Bronchial epithelial cell (primary cell): Measurements from ENCODE around the gene CMIP. TPM values are rescaled to one million over a fixed set of nuclear protein-coding genes. Genes with fewer than 3 reads are reported as not detected.

Source experiments
- DNase-seq: peaks from one replicate; pipeline ENCODE4 v3.0.0-alpha.2; 2010; ENCODE audit warnings: low read depth
- FAIRE-seq: peaks from 2 replicates; lab custom pipeline; 2011; peaks lifted over from hg19 to GRCh38; lab: Jason Lieb, UNC
- H3K27me3 ChIP-seq: 2 replicates; pipeline ENCODE4 v1.5.1; 2011; ENCODE audit warnings: low read length; ENCODE audit not compliant: control insufficient read depth, insufficient read depth
- H3K36me3 ChIP-seq: 2 replicates; pipeline ENCODE4 v1.5.1; 2011; ENCODE audit warnings: low read length; ENCODE audit not compliant: control insufficient read depth, insufficient read depth
- H3K4me3 ChIP-seq: 2 replicates; pipeline ENCODE4 v1.5.1; 2011; ENCODE audit warnings: mild to moderate bottlenecking, low read depth, low read length, control low read depth
- total RNA-seq: library from RNA; depleted of rRNA; stranded (reverse); fragments of >200 nt; gene quantifications from 2 replicates; pipeline ENCODE4 v1.2.1, GENCODE V29; 2014
- TF ChIP-seq, protein P1 (sequence below): IDR thresholded peaks from 2 replicates; pipeline ENCODE4 v1.5.1; 2011; ENCODE audit warnings: mild to moderate bottlenecking, moderate library complexity, low read length, control low read depth, inconsistent platforms; ENCODE audit not compliant: insufficient read depth, severe bottlenecking

The CMIP gene
- total RNA-seq, 1 donor from 2014 or later: 21.1 TPM

- H3K27me3 ChIP-seq: no peaks in the 10 kb centered on the region
- FAIRE-seq (no peak), DNase-seq (peak; percentile 79)
- TF ChIP-seq, protein P1, sequence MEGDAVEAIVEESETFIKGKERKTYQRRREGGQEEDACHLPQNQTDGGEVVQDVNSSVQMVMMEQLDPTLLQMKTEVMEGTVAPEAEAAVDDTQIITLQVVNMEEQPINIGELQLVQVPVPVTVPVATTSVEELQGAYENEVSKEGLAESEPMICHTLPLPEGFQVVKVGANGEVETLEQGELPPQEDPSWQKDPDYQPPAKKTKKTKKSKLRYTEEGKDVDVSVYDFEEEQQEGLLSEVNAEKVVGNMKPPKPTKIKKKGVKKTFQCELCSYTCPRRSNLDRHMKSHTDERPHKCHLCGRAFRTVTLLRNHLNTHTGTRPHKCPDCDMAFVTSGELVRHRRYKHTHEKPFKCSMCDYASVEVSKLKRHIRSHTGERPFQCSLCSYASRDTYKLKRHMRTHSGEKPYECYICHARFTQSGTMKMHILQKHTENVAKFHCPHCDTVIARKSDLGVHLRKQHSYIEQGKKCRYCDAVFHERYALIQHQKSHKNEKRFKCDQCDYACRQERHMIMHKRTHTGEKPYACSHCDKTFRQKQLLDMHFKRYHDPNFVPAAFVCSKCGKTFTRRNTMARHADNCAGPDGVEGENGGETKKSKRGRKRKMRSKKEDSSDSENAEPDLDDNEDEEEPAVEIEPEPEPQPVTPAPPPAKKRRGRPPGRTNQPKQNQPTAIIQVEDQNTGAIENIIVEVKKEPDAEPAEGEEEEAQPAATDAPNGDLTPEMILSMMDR: no peak
- H3K4me3 ChIP-seq: no peak overlapping the region
- peaks cover 2% of the 10 kb centered on the region for H3K36me3 ChIP-seq
These were observed 81.6 kb downstream of the CMIP start for GRCh38 chr16:81526199-81526598.

GRCh38 chr16:81526935-81527334, 82.3 kb downstream of the CMIP start:
- Histone ChIP-seq H3K27me3 (no peaks in the 10 kb centered on the region), H3K4me3 (no peak overlapping the region), H3K36me3 (peaks cover 2% of the 10 kb centered on the region)
- TF ChIP-seq, protein P1: no peak
- DNase-seq: peak; percentile 100
- FAIRE-seq: peak; percentile 47

GRCh38 chr16:81527477-81528178, 83.0 kb downstream of the CMIP start:
- no peak overlapping the region for H3K4me3 ChIP-seq
- TF ChIP-seq, protein P1: no peak
- H3K27me3 ChIP-seq: no peaks in the 10 kb centered on the region
- FAIRE-seq (no peak), DNase-seq (no peak)
- H3K36me3 ChIP-seq: peaks cover 3% of the 10 kb centered on the region

GRCh38 chr16:81528256-81528655, 83.6 kb downstream of the CMIP start:
- FAIRE-seq (no peak), DNase-seq (no peak)
- H3K36me3 ChIP-seq: peaks cover 5% of the 10 kb centered on the region
- no peak overlapping the region for H3K4me3 ChIP-seq
- TF ChIP-seq, protein P1: peak; percentile 3
- H3K27me3 ChIP-seq: no peaks in the 10 kb centered on the region

- Histone ChIP-seq H3K4me3 (no peak overlapping the region), H3K27me3 (no peaks in the 10 kb centered on the region), H3K36me3 (peaks cover 6% of the 10 kb centered on the region)
- peak; percentile 95 for DNase-seq
- TF ChIP-seq, protein P1: peak; percentile 34
- peak; percentile 52 for FAIRE-seq
These were observed 85.7 kb downstream of the CMIP start for GRCh38 chr16:81530296-81530721.
